Measurements from ENCODE around the gene GH1. TPM values are rescaled to one million over a fixed set of nuclear protein-coding genes. Genes with fewer than 3 reads are reported as not detected.
"Not testable (repeated sequence)": the region's sequence is repeated elsewhere in the genome, so short reads cannot be mapped to it uniquely, and the experiment has no call there.

GH1 gene
- total RNA-seq, 1 donor from 2014 or later: not detected

- peak; percentile 78 for DNase-seq
- peaks cover 42% of the 10 kb centered on the region for H3K27me3 Mint-ChIP-seq
- H3K4me3 Mint-ChIP-seq: not testable (repeated sequence)
Measured at GRCh38 chr17:63889026-63889848, 29.4 kb downstream of the GH1 start.

GRCh38 chr17:63885119-63885518 lies 33.5 kb downstream of the GH1 start:
- H3K27ac Mint-ChIP-seq; H3K4me3 Mint-ChIP-seq; intact Hi-C loops (cut with micrococcal nuclease); H3K9me3 Mint-ChIP-seq; H3K36me3 Mint-ChIP-seq (ENCODE audit: low read depth); DNase-seq: not testable (repeated sequence)
- H3K4me1 Mint-ChIP-seq: peaks cover 12% of the 10 kb centered on the region
- H3K27me3 Mint-ChIP-seq: peaks cover 25% of the 10 kb centered on the region

More at GRCh38 chr17:63889026-63889848, 29.4 kb downstream of the GH1 start:
- H3K9me3 Mint-ChIP-seq; H3K4me1 Mint-ChIP-seq; H3K27ac Mint-ChIP-seq; H3K36me3 Mint-ChIP-seq (ENCODE audit: low read depth); intact Hi-C loops (cut with micrococcal nuclease): not testable (repeated sequence)

GRCh38 chr17:63882626-63883126 lies 36.0 kb downstream of the GH1 start:
- not testable (repeated sequence) for H3K4me1 Mint-ChIP-seq; H3K4me3 Mint-ChIP-seq; H3K36me3 Mint-ChIP-seq (ENCODE audit: low read depth)

GRCh38 chr17:63881935-63882601 lies 36.6 kb downstream of the GH1 start, which contains the start of gene GH2:
TSS of gene GH2 (minus strand) at chr17:63881944. CDS start at chr17:63881801, 143 bp downstream.
- DNase-seq: peak; percentile 91
- no peak within 1 kb of the TSS for H3K27ac Mint-ChIP-seq
- H3K27me3 Mint-ChIP-seq: peaks cover 11% of the 10 kb centered on the region
- no peaks in the 10 kb centered on the region for H3K36me3 Mint-ChIP-seq (ENCODE audit: low read depth)
- intact Hi-C loops (cut with micrococcal nuclease): no loop called here
- no peaks in the 10 kb centered on the region for H3K9me3 Mint-ChIP-seq
- H3K4me1 Mint-ChIP-seq: peaks cover 5% of the 10 kb centered on the region
- H3K4me3 Mint-ChIP-seq: no peak within 1 kb of the TSS

More at GRCh38 chr17:63882626-63883126, 36.0 kb downstream of the GH1 start:
- H3K27me3 Mint-ChIP-seq: peaks cover 15% of the 10 kb centered on the region
- H3K9me3 Mint-ChIP-seq; H3K27ac Mint-ChIP-seq; DNase-seq; intact Hi-C loops (cut with micrococcal nuclease): not testable (repeated sequence)

GRCh38 chr17:63881337-63881736 lies 37.3 kb downstream of the GH1 start:
- intact Hi-C loops (cut with micrococcal nuclease); DNase-seq; H3K27ac Mint-ChIP-seq; H3K4me3 Mint-ChIP-seq; H3K4me1 Mint-ChIP-seq; H3K36me3 Mint-ChIP-seq (ENCODE audit: low read depth); H3K9me3 Mint-ChIP-seq; H3K27me3 Mint-ChIP-seq: not testable (repeated sequence)

GRCh38 chr17:63880706-63881105 lies 37.9 kb downstream of the GH1 start:
- H3K27me3 Mint-ChIP-seq: peaks cover 9% of the 10 kb centered on the region
- no peak overlapping the region for H3K4me3 Mint-ChIP-seq
- peaks cover 5% of the 10 kb centered on the region for H3K4me1 Mint-ChIP-seq
- H3K36me3 Mint-ChIP-seq (ENCODE audit: low read depth): no peaks in the 10 kb centered on the region
- H3K27ac Mint-ChIP-seq: no peak overlapping the region
- DNase-seq: no peak
- H3K9me3 Mint-ChIP-seq: no peaks in the 10 kb centered on the region
- intact Hi-C loops (cut with micrococcal nuclease): no loop called here

- H3K27ac Mint-ChIP-seq; H3K27me3 Mint-ChIP-seq; intact Hi-C loops (cut with micrococcal nuclease); H3K4me1 Mint-ChIP-seq; H3K36me3 Mint-ChIP-seq (ENCODE audit: low read depth); H3K9me3 Mint-ChIP-seq; H3K4me3 Mint-ChIP-seq; DNase-seq: not testable (repeated sequence)
Measured at GRCh38 chr17:63878413-63878812, 40.2 kb downstream of the GH1 start.

- DNase-seq; intact Hi-C loops (cut with micrococcal nuclease); H3K4me1 Mint-ChIP-seq; H3K27ac Mint-ChIP-seq; H3K36me3 Mint-ChIP-seq (ENCODE audit: low read depth); H3K27me3 Mint-ChIP-seq; H3K4me3 Mint-ChIP-seq; H3K9me3 Mint-ChIP-seq: not testable (repeated sequence)
Measured at GRCh38 chr17:63874693-63875092, 43.9 kb downstream of the GH1 start.

- H3K9me3 Mint-ChIP-seq; H3K27ac Mint-ChIP-seq; DNase-seq; H3K36me3 Mint-ChIP-seq (ENCODE audit: low read depth); H3K4me3 Mint-ChIP-seq; H3K4me1 Mint-ChIP-seq; H3K27me3 Mint-ChIP-seq; intact Hi-C loops (cut with micrococcal nuclease): not testable (repeated sequence)
Measured at GRCh38 chr17:63874061-63874626, 44.5 kb downstream of the GH1 start.

- H3K4me3 Mint-ChIP-seq; H3K27ac Mint-ChIP-seq; H3K4me1 Mint-ChIP-seq; intact Hi-C loops (cut with micrococcal nuclease); DNase-seq; H3K9me3 Mint-ChIP-seq; H3K36me3 Mint-ChIP-seq (ENCODE audit: low read depth): not testable (repeated sequence)
- peaks cover 11% of the 10 kb centered on the region for H3K27me3 Mint-ChIP-seq
Measured at GRCh38 chr17:63873577-63873976, 45.1 kb downstream of the GH1 start, which contains the start of gene CSH2. TSS of gene CSH2 (minus strand) at chr17:63873677. CDS start at chr17:63873614, 63 bp downstream.

- H3K4me3 Mint-ChIP-seq; H3K9me3 Mint-ChIP-seq; H3K27ac Mint-ChIP-seq; H3K36me3 Mint-ChIP-seq (ENCODE audit: low read depth); H3K4me1 Mint-ChIP-seq; DNase-seq; intact Hi-C loops (cut with micrococcal nuclease): not testable (repeated sequence)
- H3K27me3 Mint-ChIP-seq: peaks cover 11% of the 10 kb centered on the region
Measured at GRCh38 chr17:63871646-63872365, 46.8 kb downstream of the GH1 start.

GRCh38 chr17:63870292-63870665 lies 48.4 kb downstream of the GH1 start:
- H3K4me3 Mint-ChIP-seq; H3K27ac Mint-ChIP-seq; H3K4me1 Mint-ChIP-seq; intact Hi-C loops (cut with micrococcal nuclease); DNase-seq; H3K9me3 Mint-ChIP-seq; H3K36me3 Mint-ChIP-seq (ENCODE audit: low read depth): not testable (repeated sequence)
- H3K27me3 Mint-ChIP-seq: peaks cover 14% of the 10 kb centered on the region

- DNase-seq; H3K9me3 Mint-ChIP-seq; H3K4me1 Mint-ChIP-seq; intact Hi-C loops (cut with micrococcal nuclease); H3K36me3 Mint-ChIP-seq (ENCODE audit: low read depth); H3K4me3 Mint-ChIP-seq; H3K27ac Mint-ChIP-seq: not testable (repeated sequence)
- H3K27me3 Mint-ChIP-seq: peaks cover 13% of the 10 kb centered on the region
Measured at GRCh38 chr17:63869491-63870291, 48.9 kb downstream of the GH1 start.
